GM19193 (cell line): ENCODE results near the gene ZBTB7A.

Source experiments
- POLR2A ChIP-seq: IDR thresholded peaks from 4 replicates; pipeline ENCODE4 v1.6.1; 2011; ENCODE audit not compliant: insufficient read depth, insufficient read length; ENCODE audit errors: extremely low read depth

Gene ZBTB7A

GRCh38 chr19:4013886-4014540 is 52.7 kb downstream of the ZBTB7A start:
- no peak for TF ChIP-seq POLR2A

GRCh38 chr19:4012975-4013634 is 53.6 kb downstream of the ZBTB7A start:
- no peak for TF ChIP-seq POLR2A

DNA sequence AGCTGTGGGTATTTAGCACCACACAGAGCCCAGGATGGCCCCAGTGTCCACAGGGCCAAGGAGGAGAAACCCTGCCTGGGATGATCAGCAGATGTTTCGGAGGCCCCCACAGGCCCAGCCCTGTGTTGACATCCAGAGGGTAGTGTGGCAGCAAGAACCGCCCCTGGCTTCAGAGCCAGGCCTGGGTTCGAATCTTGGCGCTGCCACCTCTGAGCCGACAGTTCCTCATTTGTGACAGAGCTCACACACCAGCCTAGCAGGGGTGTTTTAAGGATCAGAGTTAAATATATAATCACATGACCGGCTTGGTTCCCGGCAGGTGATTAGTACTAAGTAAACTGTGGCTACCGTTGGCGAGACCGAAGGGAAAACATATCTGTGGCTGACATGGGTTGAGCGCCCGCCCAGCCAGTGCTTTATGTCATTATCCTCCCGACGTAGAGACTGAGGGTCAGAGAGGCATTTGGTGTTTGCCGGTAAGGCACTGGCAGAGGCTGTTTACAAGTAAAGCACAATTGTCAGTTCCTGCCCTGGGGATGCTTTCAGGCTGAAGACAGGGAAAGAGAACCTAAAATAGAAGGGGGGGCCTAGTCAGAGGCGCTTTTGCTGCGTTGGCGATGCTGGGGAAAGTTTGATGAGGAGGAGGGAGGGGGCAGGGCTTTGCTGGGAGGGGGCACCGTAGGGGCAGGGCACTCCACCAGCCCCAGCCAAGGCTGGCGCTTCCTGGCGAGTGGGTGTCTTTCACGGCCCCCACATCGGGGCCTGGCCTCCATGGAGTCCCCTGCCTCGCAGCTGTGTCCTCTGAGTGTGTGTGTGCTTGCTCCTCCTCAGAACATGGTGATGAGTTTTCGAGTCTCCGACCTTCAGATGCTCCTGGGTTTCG is 54.4 kb downstream of the ZBTB7A start:
- TF ChIP-seq POLR2A = no peak

- no peak for TF ChIP-seq POLR2A
Observed at GRCh38 chr19:4010808-4011110, 55.9 kb downstream of the ZBTB7A start.

GRCh38 chr19:4009990-4010807 is 56.5 kb downstream of the ZBTB7A start:
- no peak for TF ChIP-seq POLR2A

GRCh38 chr19:4007836-4008539 is 58.7 kb downstream of the ZBTB7A start:
- no peak for TF ChIP-seq POLR2A

DNA sequence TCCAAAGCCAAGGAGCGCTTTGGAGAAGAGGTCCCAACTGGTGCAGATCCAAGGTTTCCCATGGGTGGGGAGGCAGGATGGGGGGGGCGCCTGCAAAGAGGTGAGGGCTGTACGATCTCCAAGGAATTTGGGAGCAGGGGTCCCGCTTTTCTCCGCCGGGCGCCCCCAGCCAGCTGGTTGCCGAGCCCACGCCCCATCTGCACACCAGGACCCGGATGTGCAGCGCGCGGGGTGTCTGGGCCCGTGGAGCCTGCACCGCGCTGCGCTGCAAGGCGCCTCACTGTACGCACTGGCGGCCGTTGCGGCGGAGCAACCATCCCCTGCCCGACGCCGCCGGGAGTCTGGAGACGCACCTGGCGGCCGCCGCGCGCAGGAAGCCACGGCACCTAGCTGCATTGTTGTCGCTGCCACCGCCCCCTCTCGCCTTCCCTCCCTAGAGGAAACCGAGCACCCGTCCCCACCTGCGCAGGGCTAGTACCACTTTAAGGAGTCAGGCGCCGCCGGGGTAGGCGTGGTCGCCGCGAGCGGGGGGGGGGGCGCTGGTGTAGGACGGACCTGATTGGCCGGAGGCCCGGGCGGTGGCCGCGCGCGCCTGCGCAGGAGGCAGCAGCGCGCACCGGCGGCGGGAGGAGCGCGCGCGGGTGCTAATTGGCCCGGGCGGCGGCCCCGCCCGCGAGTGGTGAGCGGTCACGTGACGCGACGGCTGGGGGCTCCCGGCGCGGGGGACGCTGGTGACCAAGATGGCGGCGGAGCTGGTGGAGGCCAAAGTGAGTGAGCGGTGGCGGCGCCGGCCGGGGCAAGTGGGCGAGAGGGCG is 59.5 kb downstream of the ZBTB7A start, which contains the start of gene PIAS4:
Gene PIAS4 (plus strand): TSS at position 716 of the 815 bp plus-strand sequence. CDS start 25 bp downstream, at position 741.
- peak; percentile 69 for TF ChIP-seq POLR2A

DNA sequence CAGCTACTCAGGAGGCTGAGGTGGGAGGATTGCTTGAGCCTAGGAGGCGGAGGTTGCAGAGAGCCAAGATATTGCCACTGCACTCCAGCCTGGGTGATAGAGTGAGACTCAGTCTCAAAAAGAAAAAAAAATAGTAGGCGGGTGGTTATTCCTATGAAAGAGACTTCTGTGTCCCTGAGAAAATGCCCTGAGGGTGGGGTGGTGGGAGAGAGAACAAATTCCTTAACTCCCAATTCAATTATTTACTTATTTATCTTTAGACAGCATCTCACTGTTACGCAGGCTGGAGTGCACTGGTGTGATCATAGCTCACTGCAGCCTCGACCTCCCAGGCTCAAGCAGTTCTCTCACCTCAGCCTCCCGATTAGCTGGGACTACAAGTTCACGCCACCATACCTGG is 71.1 kb downstream of the ZBTB7A start:
- TF ChIP-seq POLR2A = no peak
